Neural cell (in vitro differentiated cells): ENCODE results near the gene A1CF. TPM values are rescaled to one million over a fixed set of nuclear protein-coding genes. Genes with fewer than 3 reads are reported as not detected.

Experiments
- H2AFZ ChIP-seq: fragments of 200-600, 300-800 bp; sonication (generic), shearing (Covaris generic); 2 replicates; pipeline ENCODE4 v1.6.0; 2014; ENCODE audit warnings: low read depth, mild to moderate bottlenecking, antibody characterized with exemption, low read length, moderate library complexity
- H3F3A ChIP-seq: fragments of 200-600 bp; shearing (Covaris generic); 2 replicates; pipeline ENCODE4 v1.6.1; 2016; ENCODE audit warnings: mild to moderate bottlenecking, moderate library complexity, mixed read lengths, antibody characterized with exemption, low read length; ENCODE audit not compliant: insufficient read depth, poor library complexity, severe bottlenecking
- H3K27ac ChIP-seq: fragments of 200-600, 300-800 bp; sonication (generic), shearing (Covaris generic); 2 replicates; pipeline ENCODE4 v1.5.1; 2014; ENCODE audit warnings: mild to moderate bottlenecking, low read length, moderate library complexity
- H3K27me3 ChIP-seq: fragments of 300-800, 200-600 bp; sonication (generic), shearing (Covaris generic); 2 replicates; pipeline ENCODE4 v1.6.0; 2014; ENCODE audit warnings: mild to moderate bottlenecking, low read depth, low read length, moderate library complexity; ENCODE audit not compliant: insufficient read depth
- H3K36me3 ChIP-seq: fragments of 300-800, 200-600 bp; sonication (generic), shearing (Covaris generic); 2 replicates; pipeline ENCODE4 v1.5.1; 2014; ENCODE audit warnings: mild to moderate bottlenecking, antibody characterized with exemption, low read length, moderate library complexity; ENCODE audit not compliant: insufficient read depth
- H3K4me2 ChIP-seq: fragments of 300-800, 200-600 bp; sonication (generic), shearing (Covaris generic); 2 replicates; pipeline ENCODE4 v1.6.0; 2014; ENCODE audit warnings: mild to moderate bottlenecking, low read length
- H3K4me3 ChIP-seq: fragments of 300-800, 200-600 bp; sonication (generic), shearing (Covaris generic); 2 replicates; pipeline ENCODE4 v1.5.1; 2014; ENCODE audit warnings: mild to moderate bottlenecking, low read length, moderate library complexity
- H3K79me2 ChIP-seq: fragments of 200-600 bp; shearing (Covaris generic); replicated peaks from 2 replicates; pipeline ENCODE4 v1.6.0; 2014; ENCODE audit warnings: mild to moderate bottlenecking, low read length, moderate library complexity; ENCODE audit not compliant: insufficient read depth
- H3K9ac ChIP-seq: fragments of 300-800, 200-600 bp; sonication (generic), shearing (Covaris generic); 2 replicates; pipeline ENCODE4 v1.6.1; 2016; ENCODE audit warnings: mild to moderate bottlenecking, low read length, mixed read lengths
- H3K9me2 ChIP-seq: fragments of 200-600 bp; shearing (Covaris generic); 2 replicates; pipeline ENCODE4 v1.6.1; 2016; ENCODE audit warnings: mild to moderate bottlenecking, low read length, mixed read lengths; ENCODE audit not compliant: insufficient read depth
- H3K9me3 ChIP-seq: fragments of 200-600, 300-800 bp; sonication (generic), shearing (Covaris generic); 2 replicates; pipeline ENCODE4 v1.6.1; 2016; ENCODE audit warnings: mild to moderate bottlenecking, mixed run types, low read length, moderate library complexity, mixed read lengths
- H4K20me1 ChIP-seq: fragments of 200-600 bp; shearing (Covaris generic); 2 replicates; pipeline ENCODE4 v1.6.1; 2016; ENCODE audit warnings: mild to moderate bottlenecking, mixed run types; ENCODE audit not compliant: insufficient read depth
- EP300 ChIP-seq: fragments of 450-650 bp; conservative IDR thresholded peaks from 2 replicates; pipeline ENCODE4 v1.6.1; 2014; ENCODE audit warnings: antibody characterized with exemption, mild to moderate bottlenecking, moderate library complexity; ENCODE audit not compliant: poor library complexity, severe bottlenecking
- EZH2 ChIP-seq: fragments of 200-600, 300-800 bp; shearing (Covaris generic), sonication (generic); IDR thresholded peaks from 2 replicates; pipeline ENCODE4 v1.6.1; 2014; ENCODE audit warnings: antibody characterized with exemption, low read length, borderline replicate concordance, mild to moderate bottlenecking; ENCODE audit not compliant: insufficient read depth, poor library complexity, severe bottlenecking
- MXI1 ChIP-seq: fragments of 450-650 bp; conservative IDR thresholded peaks from 2 replicates; pipeline ENCODE4 v1.6.1; 2014; ENCODE audit warnings: antibody characterized with exemption, mild to moderate bottlenecking; ENCODE audit not compliant: poor library complexity, severe bottlenecking
- POLR2AphosphoS5 ChIP-seq: IDR thresholded peaks from 2 replicates; pipeline ENCODE4 v1.6.1; 2012
- RAD21 ChIP-seq: fragments of 450-650 bp; conservative IDR thresholded peaks from 2 replicates; pipeline ENCODE4 v1.6.1; 2014; ENCODE audit warnings: antibody characterized with exemption, mild to moderate bottlenecking, moderate library complexity
- SMC3 ChIP-seq: fragments of 450-650 bp; conservative IDR thresholded peaks from 2 replicates; pipeline ENCODE4 v1.6.1; 2014; ENCODE audit warnings: antibody characterized with exemption, mild to moderate bottlenecking, moderate library complexity; ENCODE audit not compliant: poor library complexity
- TAF1 ChIP-seq: IDR thresholded peaks from 2 replicates; pipeline ENCODE4 v1.6.1; 2012; ENCODE audit warnings: low read depth
- polyA plus RNA-seq: library from polyadenylated mRNA; depleted of rRNA; stranded (reverse); fragments of >200 nt; gene quantifications from 2 replicates; pipeline ENCODE4 v1.2.3, GENCODE V29; 2014
- TF ChIP-seq, protein P1 (sequence below): IDR thresholded peaks from 2 replicates; pipeline ENCODE4 v1.6.1; 2012; ENCODE audit warnings: borderline replicate concordance
- TF ChIP-seq, protein P2 (sequence below): fragments of 450-650 bp; IDR thresholded peaks from 2 replicates; pipeline ENCODE4 v1.5.1; 2014; ENCODE audit warnings: antibody characterized with exemption, mild to moderate bottlenecking, moderate library complexity; ENCODE audit not compliant: poor library complexity, severe bottlenecking

The A1CF gene
- polyA plus RNA-seq, 1 donor from 2014 or later: not detected

DNA sequence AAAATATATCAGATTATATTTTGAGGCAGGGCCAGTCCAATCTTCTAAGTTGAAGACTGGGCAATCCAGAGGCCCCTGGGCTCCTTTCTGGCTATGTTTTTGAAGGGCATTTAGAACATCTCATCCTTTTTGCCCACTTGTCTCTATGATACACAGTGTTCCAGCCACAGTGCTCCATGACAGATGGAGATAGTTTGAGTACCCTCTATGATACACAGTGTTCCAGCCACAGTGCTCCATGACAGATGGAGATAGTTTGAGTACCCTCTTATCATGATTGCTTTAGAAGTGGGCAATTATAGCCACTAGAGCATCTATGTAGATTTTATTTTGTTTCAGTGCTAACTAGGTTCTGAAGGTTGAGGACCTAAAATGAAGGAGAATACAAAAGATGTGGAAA, 33.1 kb upstream of the A1CF start:
- H3K27me3 ChIP-seq: no peaks in the 10 kb centered on the region
- H3K9me3 ChIP-seq: no peaks in the 10 kb centered on the region
- no peak overlapping the region for H3K27ac ChIP-seq
- H3K4me2 ChIP-seq: no peak overlapping the region
- H2AFZ ChIP-seq: no peak overlapping the region
- no peak overlapping the region for H3K9ac ChIP-seq
- no peaks in the 10 kb centered on the region for H4K20me1 ChIP-seq
- no peaks in the 10 kb centered on the region for H3K79me2 ChIP-seq
- no peaks in the 10 kb centered on the region for H3K36me3 ChIP-seq
- no peaks in the 10 kb centered on the region for H3F3A ChIP-seq
- H3K9me2 ChIP-seq: no peaks in the 10 kb centered on the region
- no peak overlapping the region for H3K4me3 ChIP-seq
- no peak for TF ChIP-seq EZH2

- Histone ChIP-seq H3K9me2 (no peaks in the 10 kb centered on the region), H3K36me3 (no peaks in the 10 kb centered on the region), H3K79me2 (no peaks in the 10 kb centered on the region), H3K9ac (no peak overlapping the region), H4K20me1 (no peaks in the 10 kb centered on the region), H3K27me3 (no peaks in the 10 kb centered on the region), H3K9me3 (no peaks in the 10 kb centered on the region), H3K27ac (no peak overlapping the region), H2AFZ (no peak overlapping the region), H3F3A (no peaks in the 10 kb centered on the region), H3K4me2 (no peak overlapping the region), H3K4me3 (no peak overlapping the region)
- TF ChIP-seq TAF1: no peak
- TF ChIP-seq MXI1: no peak
- TF ChIP-seq, protein P1, sequence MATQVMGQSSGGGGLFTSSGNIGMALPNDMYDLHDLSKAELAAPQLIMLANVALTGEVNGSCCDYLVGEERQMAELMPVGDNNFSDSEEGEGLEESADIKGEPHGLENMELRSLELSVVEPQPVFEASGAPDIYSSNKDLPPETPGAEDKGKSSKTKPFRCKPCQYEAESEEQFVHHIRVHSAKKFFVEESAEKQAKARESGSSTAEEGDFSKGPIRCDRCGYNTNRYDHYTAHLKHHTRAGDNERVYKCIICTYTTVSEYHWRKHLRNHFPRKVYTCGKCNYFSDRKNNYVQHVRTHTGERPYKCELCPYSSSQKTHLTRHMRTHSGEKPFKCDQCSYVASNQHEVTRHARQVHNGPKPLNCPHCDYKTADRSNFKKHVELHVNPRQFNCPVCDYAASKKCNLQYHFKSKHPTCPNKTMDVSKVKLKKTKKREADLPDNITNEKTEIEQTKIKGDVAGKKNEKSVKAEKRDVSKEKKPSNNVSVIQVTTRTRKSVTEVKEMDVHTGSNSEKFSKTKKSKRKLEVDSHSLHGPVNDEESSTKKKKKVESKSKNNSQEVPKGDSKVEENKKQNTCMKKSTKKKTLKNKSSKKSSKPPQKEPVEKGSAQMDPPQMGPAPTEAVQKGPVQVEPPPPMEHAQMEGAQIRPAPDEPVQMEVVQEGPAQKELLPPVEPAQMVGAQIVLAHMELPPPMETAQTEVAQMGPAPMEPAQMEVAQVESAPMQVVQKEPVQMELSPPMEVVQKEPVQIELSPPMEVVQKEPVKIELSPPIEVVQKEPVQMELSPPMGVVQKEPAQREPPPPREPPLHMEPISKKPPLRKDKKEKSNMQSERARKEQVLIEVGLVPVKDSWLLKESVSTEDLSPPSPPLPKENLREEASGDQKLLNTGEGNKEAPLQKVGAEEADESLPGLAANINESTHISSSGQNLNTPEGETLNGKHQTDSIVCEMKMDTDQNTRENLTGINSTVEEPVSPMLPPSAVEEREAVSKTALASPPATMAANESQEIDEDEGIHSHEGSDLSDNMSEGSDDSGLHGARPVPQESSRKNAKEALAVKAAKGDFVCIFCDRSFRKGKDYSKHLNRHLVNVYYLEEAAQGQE: no peak
- no peak for TF ChIP-seq RAD21
- TF ChIP-seq, protein P2, sequence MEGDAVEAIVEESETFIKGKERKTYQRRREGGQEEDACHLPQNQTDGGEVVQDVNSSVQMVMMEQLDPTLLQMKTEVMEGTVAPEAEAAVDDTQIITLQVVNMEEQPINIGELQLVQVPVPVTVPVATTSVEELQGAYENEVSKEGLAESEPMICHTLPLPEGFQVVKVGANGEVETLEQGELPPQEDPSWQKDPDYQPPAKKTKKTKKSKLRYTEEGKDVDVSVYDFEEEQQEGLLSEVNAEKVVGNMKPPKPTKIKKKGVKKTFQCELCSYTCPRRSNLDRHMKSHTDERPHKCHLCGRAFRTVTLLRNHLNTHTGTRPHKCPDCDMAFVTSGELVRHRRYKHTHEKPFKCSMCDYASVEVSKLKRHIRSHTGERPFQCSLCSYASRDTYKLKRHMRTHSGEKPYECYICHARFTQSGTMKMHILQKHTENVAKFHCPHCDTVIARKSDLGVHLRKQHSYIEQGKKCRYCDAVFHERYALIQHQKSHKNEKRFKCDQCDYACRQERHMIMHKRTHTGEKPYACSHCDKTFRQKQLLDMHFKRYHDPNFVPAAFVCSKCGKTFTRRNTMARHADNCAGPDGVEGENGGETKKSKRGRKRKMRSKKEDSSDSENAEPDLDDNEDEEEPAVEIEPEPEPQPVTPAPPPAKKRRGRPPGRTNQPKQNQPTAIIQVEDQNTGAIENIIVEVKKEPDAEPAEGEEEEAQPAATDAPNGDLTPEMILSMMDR: no peak
- no peak for TF ChIP-seq POLR2AphosphoS5
- no peak for TF ChIP-seq EP300
- no peak for TF ChIP-seq SMC3
- TF ChIP-seq EZH2: no peak
These were observed 32.1 kb upstream of the A1CF start for GRCh38 chr10:50917486-50917885.
